Endothelial cell of umbilical vein (primary cell): ENCODE measurements around the gene GIT2. TPM values are rescaled to one million over a fixed set of nuclear protein-coding genes. Genes with fewer than 3 reads are reported as not detected.

ENCODE experiments used
- BruUV-seq: library from RNA; stranded (reverse); fragments of 400-500 nt; replicated peaks from 2 replicates; lab custom pipeline; 2021; lab: Mats Ljungman, UMichigan
- CTCF ChIA-PET: fragments of 300-600, 350-600 bp; sonication (Branson Sonifier 250); formaldehyde crosslinking; loops from one replicate; lab custom pipeline; 2021; ENCODE audit warnings: antibody characterized with exemption, inconsistent platforms; lab: Charles Lee
- POLR2A ChIA-PET: fragments of 300-600, 350-600 bp; sonication (Branson Sonifier 250); formaldehyde crosslinking; loops from one replicate; lab custom pipeline; 2021; ENCODE audit warnings: antibody characterized with exemption, inconsistent platforms; lab: Charles Lee
- DNase-seq: peaks from one replicate; pipeline ENCODE4 v3.0.0-alpha.2; 2011; ENCODE audit warnings: low read depth, low spot score
- FAIRE-seq: peaks from 2 replicates; lab custom pipeline; 2011; peaks lifted over from hg19 to GRCh38; lab: Jason Lieb, UNC
- H2AFZ ChIP-seq: 2 replicates; pipeline ENCODE4 v1.6.0; 2012; ENCODE audit warnings: low read depth, low read length, control low read depth, inconsistent platforms
- H3K27ac ChIP-seq: 2 replicates; pipeline ENCODE4 v1.5.1; 2011; ENCODE audit warnings: low read depth, mild to moderate bottlenecking, control low read depth, low read length, moderate library complexity; ENCODE audit not compliant: insufficient read depth
- H3K27me3 ChIP-seq, 2 experiments: 2 replicates each; pipeline versions ENCODE4 v1.6.0 to v1.6.1; 2011; ENCODE audit warnings: low read length in 2 of 2, mixed read lengths in 1 of 2; ENCODE audit not compliant: control insufficient read depth in 2 of 2, insufficient read depth in 2 of 2
- H3K36me3 ChIP-seq, 2 experiments: 2 replicates in 1 of 2; 3 replicates in 1 of 2; pipeline ENCODE4 v1.5.1; 2011; ENCODE audit warnings: low read length in 2 of 2, mild to moderate bottlenecking in 1 of 2, moderate library complexity in 1 of 2; ENCODE audit not compliant: control insufficient read depth in 2 of 2, insufficient read depth in 2 of 2; ENCODE audit errors: extremely low read depth in 1 of 2
- H3K4me1 ChIP-seq: 3 replicates; pipeline ENCODE4 v1.5.1; 2011; ENCODE audit warnings: mild to moderate bottlenecking, low read length; ENCODE audit not compliant: control insufficient read depth, insufficient read depth; ENCODE audit errors: extremely low read depth
- H3K4me2 ChIP-seq: 2 replicates; pipeline ENCODE4 v1.6.1; 2011; ENCODE audit warnings: low read length, control low read depth, mixed read lengths; ENCODE audit not compliant: insufficient read depth
- H3K4me3 ChIP-seq, 3 experiments: fragments of 200-600 bp in 1 of 3; sonication (generic), shearing (Covaris generic) in 1 of 3; replicated peaks in 1 of 3; 2 replicates each; pipeline ENCODE4 v1.5.1; 2011 to 2016; ENCODE audit warnings: control low read depth in 3 of 3, low read length in 3 of 3, mild to moderate bottlenecking in 2 of 3, inconsistent platforms in 1 of 3, low read depth in 1 of 3, moderate library complexity in 1 of 3; ENCODE audit not compliant: insufficient read depth in 1 of 3
- H3K79me2 ChIP-seq: 2 replicates; pipeline ENCODE4 v1.6.0; 2012; ENCODE audit warnings: low read length, inconsistent platforms; ENCODE audit not compliant: control insufficient read depth, insufficient read depth
- H3K9ac ChIP-seq: replicated peaks from 2 replicates; pipeline ENCODE3; 2011; ENCODE audit warnings: low read length, control low read depth; ENCODE audit not compliant: insufficient read depth; ENCODE audit errors: extremely low read depth
- H3K9me1 ChIP-seq: replicated peaks from 3 replicates; pipeline ENCODE4 v1.6.0; 2011; ENCODE audit warnings: mild to moderate bottlenecking, low read length; ENCODE audit not compliant: control insufficient read depth, insufficient read depth; ENCODE audit errors: extremely low read depth
- H3K9me3 ChIP-seq: replicated peaks from 2 replicates; pipeline ENCODE4 v1.5.1; 2012; ENCODE audit warnings: low read length, inconsistent platforms; ENCODE audit not compliant: control insufficient read depth, insufficient read depth
- H4K20me1 ChIP-seq: replicated peaks from 2 replicates; pipeline ENCODE3; 2011; ENCODE audit warnings: mild to moderate bottlenecking, low read length; ENCODE audit not compliant: control insufficient read depth, insufficient read depth; ENCODE audit errors: extremely low read depth
- EZH2 ChIP-seq: IDR thresholded peaks from 2 replicates; pipeline ENCODE4 v1.6.1; 2012; ENCODE audit warnings: borderline replicate concordance, low read depth, mild to moderate bottlenecking, moderate library complexity, low read length, inconsistent platforms; ENCODE audit not compliant: severe bottlenecking
- FOS ChIP-seq: IDR thresholded peaks from 2 replicates; pipeline ENCODE4 v1.6.1; 2011; ENCODE audit warnings: mild to moderate bottlenecking, low read length, moderate library complexity, borderline replicate concordance; ENCODE audit not compliant: insufficient read depth
- GATA2 ChIP-seq: IDR thresholded peaks from 2 replicates; pipeline ENCODE4 v1.7.0; 2011; ENCODE audit warnings: low read depth, mild to moderate bottlenecking, moderate library complexity, mixed read lengths, low read length; ENCODE audit not compliant: insufficient read length, insufficient read depth
- JUN ChIP-seq: IDR thresholded peaks from 2 replicates; pipeline ENCODE4 v1.6.1; 2011; ENCODE audit warnings: borderline replicate concordance, low read depth; ENCODE audit not compliant: insufficient read length, insufficient read depth
- MYC ChIP-seq: IDR thresholded peaks from one replicate; pipeline ENCODE4 v1.6.1; 2011; ENCODE audit warnings: mild to moderate bottlenecking, low read depth, low read length
- POLR2A ChIP-seq: IDR thresholded peaks from 2 replicates; pipeline ENCODE4 v1.6.1; 2012; ENCODE audit warnings: low read depth, mild to moderate bottlenecking, control low read depth, low read length
- POLR2AphosphoS5 ChIP-seq: IDR thresholded peaks from 2 replicates; pipeline ENCODE4 v1.6.1; 2012; ENCODE audit warnings: low read depth, mild to moderate bottlenecking, control low read depth, low read length, moderate library complexity; ENCODE audit not compliant: insufficient read depth
- dilution Hi-C: fragments of 300-500 bp; cut with MboI; formaldehyde crosslinking; loops from one replicate; pipeline ENCODE4 v1.15.0; 2019; ENCODE audit warnings: low sequenced_read_pairs; ENCODE audit not compliant: extremely low pct_ligation_motif_present
- intact Hi-C: fragments of 100-400 bp; cut with micrococcal nuclease; formaldehyde crosslinking; loops from one replicate; pipeline ENCODE4 v1.10.0; 2022
- polyA plus RNA-seq, 4 experiments: library from polyadenylated mRNA; depleted of rRNA in 3 of 4; stranded (reverse) in 3 of 4; unstranded in 1 of 4; fragments of >200 nt; gene quantifications; 2 replicates each; pipeline versions ENCODE4 v1.2.1 to v1.2.3, GENCODE V29; 2011 to 2012; ENCODE audit warnings: missing spikeins in 1 of 4
- total RNA-seq: library from RNA; stranded (reverse); gene quantifications from 2 replicates; pipeline ENCODE4 v1.2.3, GENCODE V29; 2021
- TF ChIP-seq, protein P1 (sequence below): IDR thresholded peaks from 2 replicates; pipeline ENCODE4 v1.6.1; 2011; ENCODE audit not compliant: insufficient read depth, insufficient read length
- TF ChIP-seq, protein P2 (sequence below), 2 donors: IDR thresholded peaks; 1 replicate in 1 of 2; 2 replicates in 1 of 2; pipeline ENCODE4 v1.5.1; 2011; ENCODE audit warnings: low read length in 2 of 2, mild to moderate bottlenecking in 2 of 2, moderate library complexity in 2 of 2, control low read depth in 1 of 2, inconsistent platforms in 1 of 2, low read depth in 1 of 2; ENCODE audit not compliant: insufficient read depth in 1 of 2; ENCODE audit errors: extremely low read depth in 1 of 2

The GIT2 gene
- total and polyA plus RNA-seq, 2 donors (not counting 3 experiments of a cell fraction or from before 2014, with no cell fraction given) = 37.3 to 77.2 TPM

DNA sequence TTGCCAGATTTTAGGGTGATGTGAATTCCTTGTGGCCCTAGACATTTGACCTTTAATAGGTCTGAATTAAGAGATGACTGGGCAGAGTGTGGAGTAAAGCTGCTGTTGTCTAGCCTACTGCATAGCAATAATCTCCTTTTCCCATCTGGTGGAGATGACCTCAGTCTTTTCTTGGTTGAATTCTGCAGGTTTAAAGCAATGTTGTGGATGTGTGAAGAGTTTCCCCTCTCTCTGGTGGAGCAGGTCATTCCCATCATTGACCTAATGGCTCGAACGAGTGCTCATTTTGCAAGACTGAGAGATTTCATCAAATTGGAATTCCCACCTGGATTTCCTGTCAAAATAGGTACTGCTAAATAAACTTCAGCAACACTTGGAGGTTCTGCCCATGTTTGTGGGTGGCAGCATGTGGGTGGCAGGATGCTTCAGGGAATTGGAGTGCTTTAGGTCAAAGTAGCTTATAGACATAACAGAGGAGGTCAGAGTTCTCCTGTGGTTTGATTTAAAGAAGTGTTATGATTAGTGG, 33.2 kb upstream of the GIT2 start:
- dilution Hi-C loops = no loop called here
- no peak for FAIRE-seq
- H3K9ac ChIP-seq = no peak overlapping the region
- H3K79me2 ChIP-seq = no peaks in the 10 kb centered on the region
- H3K27ac ChIP-seq = no peak overlapping the region
- H3K4me3 ChIP-seq = no peak overlapping the region
- peaks cover 18% of the 10 kb centered on the region for H3K4me1 ChIP-seq
- H3K9me3 ChIP-seq = no peaks in the 10 kb centered on the region
- DNase-seq = no peak
- no peaks in the 10 kb centered on the region for H3K9me1 ChIP-seq
- H2AFZ ChIP-seq = no peak overlapping the region
- POLR2A ChIA-PET = interaction anchor here (0.6 kb wide), 1 partner anchor 402 kb away, joined by 9 read pairs; no protein-coding TSS in a partner anchor
- no TSS peak for BruUV-seq
- intact Hi-C loops = no loop called here
- CTCF ChIA-PET = interaction anchor here (1.2 to 1.3 kb wide), 2 partner anchors 11 to 17 kb away, joined by 3 to 4 read pairs; no protein-coding TSS in a partner anchor
- H3K4me2 ChIP-seq = no peak overlapping the region
- TF ChIP-seq, protein P1, sequence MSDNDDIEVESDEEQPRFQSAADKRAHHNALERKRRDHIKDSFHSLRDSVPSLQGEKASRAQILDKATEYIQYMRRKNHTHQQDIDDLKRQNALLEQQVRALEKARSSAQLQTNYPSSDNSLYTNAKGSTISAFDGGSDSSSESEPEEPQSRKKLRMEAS = no peak
- TF ChIP-seq MYC (no peak), GATA2 (no peak), POLR2A (no peak), FOS (no peak), POLR2AphosphoS5 (no peak), JUN (no peak), EZH2 (no peak)
- TF ChIP-seq, protein P2, sequence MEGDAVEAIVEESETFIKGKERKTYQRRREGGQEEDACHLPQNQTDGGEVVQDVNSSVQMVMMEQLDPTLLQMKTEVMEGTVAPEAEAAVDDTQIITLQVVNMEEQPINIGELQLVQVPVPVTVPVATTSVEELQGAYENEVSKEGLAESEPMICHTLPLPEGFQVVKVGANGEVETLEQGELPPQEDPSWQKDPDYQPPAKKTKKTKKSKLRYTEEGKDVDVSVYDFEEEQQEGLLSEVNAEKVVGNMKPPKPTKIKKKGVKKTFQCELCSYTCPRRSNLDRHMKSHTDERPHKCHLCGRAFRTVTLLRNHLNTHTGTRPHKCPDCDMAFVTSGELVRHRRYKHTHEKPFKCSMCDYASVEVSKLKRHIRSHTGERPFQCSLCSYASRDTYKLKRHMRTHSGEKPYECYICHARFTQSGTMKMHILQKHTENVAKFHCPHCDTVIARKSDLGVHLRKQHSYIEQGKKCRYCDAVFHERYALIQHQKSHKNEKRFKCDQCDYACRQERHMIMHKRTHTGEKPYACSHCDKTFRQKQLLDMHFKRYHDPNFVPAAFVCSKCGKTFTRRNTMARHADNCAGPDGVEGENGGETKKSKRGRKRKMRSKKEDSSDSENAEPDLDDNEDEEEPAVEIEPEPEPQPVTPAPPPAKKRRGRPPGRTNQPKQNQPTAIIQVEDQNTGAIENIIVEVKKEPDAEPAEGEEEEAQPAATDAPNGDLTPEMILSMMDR (IDR thresholded peaks at IDR 0.05; ENCODE audit: extremely low read depth in 1 of 2, insufficient read depth in 1 of 2, low read depth in 1 of 2, low read length in 2 of 2) = no peak
- H4K20me1 ChIP-seq = no peaks in the 10 kb centered on the region
- no peaks in the 10 kb centered on the region for H3K27me3 ChIP-seq
- H3K36me3 ChIP-seq = peaks cover 0 to 12% of the 10 kb centered on the region in 2 experiments
